DMS114 treated with DMSO at 0.1 percent for 48 hours (cell line): Measurements from ENCODE around the gene C1orf35.

ENCODE experiments used
- DNase-seq: peaks from one replicate; lab custom pipeline; 2025; ENCODE audit not compliant: unreplicated experiment; lab: John Stamatoyannopoulos, UW

Gene C1orf35

GRCh38 chr1:228109962-228110488 lies 6.9 kb upstream of the C1orf35 start:
- DNase-seq: no peak

- peak; percentile 87 for DNase-seq
These were observed 6.2 kb upstream of the C1orf35 start, which contains the start of gene MRPL55 for GRCh38 chr1:228109073-228109961. TSS of gene MRPL55 (minus strand) at chr1:228109299. CDS start at chr1:228108260, 1,039 bp downstream.

GRCh38 chr1:228108742-228109072 lies 5.6 kb upstream of the C1orf35 start:
- no peak for DNase-seq

- DNase-seq: no peak
These were observed 5.0 kb upstream of the C1orf35 start for GRCh38 chr1:228108055-228108690.

GRCh38 chr1:228107636-228108035 lies 4.5 kb upstream of the C1orf35 start:
- DNase-seq: no peak

GRCh38 chr1:228106800-228107054 lies 3.6 kb upstream of the C1orf35 start:
- no peak for DNase-seq

- no peak for DNase-seq
These were observed 3.1 kb upstream of the C1orf35 start for GRCh38 chr1:228105996-228106799.

- DNase-seq: no peak
These were observed 2.3 kb upstream of the C1orf35 start for GRCh38 chr1:228105270-228105995.

GRCh38 chr1:228104526-228105269 lies 1.6 kb upstream of the C1orf35 start:
- DNase-seq: no peak

- no peak for DNase-seq
These were observed 933 bp downstream of the C1orf35 start for GRCh38 chr1:228101994-228102790.

- no peak for DNase-seq
These were observed 1.5 kb downstream of the C1orf35 start for GRCh38 chr1:228101614-228101993.

- DNase-seq: no peak
These were observed 2.1 kb downstream of the C1orf35 start for GRCh38 chr1:228100822-228101613.

- DNase-seq: no peak
These were observed 3.8 kb downstream of the C1orf35 start for GRCh38 chr1:228099331-228099732.

GRCh38 chr1:228098323-228098931 lies 4.7 kb downstream of the C1orf35 start:
- DNase-seq: no peak

- DNase-seq: no peak
These were observed 5.6 kb downstream of the C1orf35 start for GRCh38 chr1:228097333-228098081.

- DNase-seq: no peak
These were observed 6.5 kb downstream of the C1orf35 start for GRCh38 chr1:228096416-228097332.
